NOMO-1 (cell line): ENCODE measurements around the gene ANKS3.

Experiments used
- DNase-seq, 2 experiments: peaks; one replicate each; lab custom pipeline; 2025; ENCODE audit not compliant: unreplicated experiment in 2 of 2; lab: John Stamatoyannopoulos, UW

The ANKS3 gene

GRCh38 chr16:4733211-4733742 lies 794 bp downstream of the ANKS3 start:
- no peak for DNase-seq

GRCh38 chr16:4729876-4730275 lies 4.2 kb downstream of the ANKS3 start:
- DNase-seq: no peak

- no peak for DNase-seq
Measured at GRCh38 chr16:4728676-4729075, 5.4 kb downstream of the ANKS3 start.

GRCh38 chr16:4726616-4727015 lies 7.5 kb downstream of the ANKS3 start:
- no peak for DNase-seq

- DNase-seq: no peak
Measured at GRCh38 chr16:4724661-4725270, 9.3 kb downstream of the ANKS3 start.

- no peak for DNase-seq
Measured at GRCh38 chr16:4723071-4723767, 10.9 kb downstream of the ANKS3 start.

- DNase-seq: no peak
Measured at GRCh38 chr16:4718466-4718865, 15.6 kb downstream of the ANKS3 start.

- DNase-seq: no peak
Measured at GRCh38 chr16:4714996-4715395, 19.1 kb downstream of the ANKS3 start.

GRCh38 chr16:4713663-4714501 lies 20.2 kb downstream of the ANKS3 start:
- DNase-seq: no peak

- no peak for DNase-seq
Measured at GRCh38 chr16:4709481-4709880, 24.6 kb downstream of the ANKS3 start.

- DNase-seq: no peak
Measured at GRCh38 chr16:4706871-4707270, 27.2 kb downstream of the ANKS3 start.

GRCh38 chr16:4704913-4705312 lies 29.2 kb downstream of the ANKS3 start:
- no peak for DNase-seq

- DNase-seq: no peak
Measured at GRCh38 chr16:4704491-4704890, 29.6 kb downstream of the ANKS3 start.

- no peak for DNase-seq
Measured at GRCh38 chr16:4703906-4704305, 30.2 kb downstream of the ANKS3 start.

GRCh38 chr16:4702466-4702808 lies 31.6 kb downstream of the ANKS3 start:
- no peak for DNase-seq

- no peak for DNase-seq
Measured at GRCh38 chr16:4701791-4702465, 32.1 kb downstream of the ANKS3 start.

GRCh38 chr16:4700997-4701743 lies 32.9 kb downstream of the ANKS3 start:
- DNase-seq: no peak

GRCh38 chr16:4700380-4700996 lies 33.6 kb downstream of the ANKS3 start:
- DNase-seq: no peak

- no peak for DNase-seq
Measured at GRCh38 chr16:4699046-4699556, 35.0 kb downstream of the ANKS3 start.
